ENCODE results near the gene ENPP3. TPM values are rescaled to one million over a fixed set of nuclear protein-coding genes. Genes with fewer than 3 reads are reported as not detected.

The ENPP3 gene
- total and polyA plus RNA-seq, 9 of the 15 experiments (the other 6 are each of a cell fraction or from before 2014, with no cell fraction given), result 14.0 to 32.8 (median 21.6) TPM

DNA sequence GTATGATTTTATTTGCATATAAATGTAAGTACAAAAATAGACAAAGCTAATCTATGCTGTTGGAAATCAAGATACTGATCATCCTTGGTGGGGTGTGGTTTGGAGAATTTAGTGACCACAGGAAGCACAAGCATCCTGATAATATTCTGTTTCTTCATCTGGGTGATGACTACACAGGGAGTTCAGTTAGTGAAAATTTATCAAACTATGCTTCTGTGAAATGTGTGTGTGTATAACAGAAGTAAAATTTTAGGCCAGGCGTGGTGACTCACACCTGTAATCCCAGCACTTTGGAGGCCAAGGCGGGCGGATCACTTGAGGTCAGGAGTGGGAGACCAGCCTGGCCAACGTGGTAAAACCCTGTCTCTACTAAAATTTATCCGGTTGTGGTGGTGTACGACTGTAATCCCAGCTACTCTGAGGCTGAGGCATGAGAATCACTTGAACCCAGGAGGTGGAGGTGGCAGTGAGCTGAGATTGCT is 20.6 kb downstream of the ENPP3 start (continued):
- peak in 1 of 2 experiments; percentile 28; a peak in 1 of 4 replicates for TF ChIP-seq TRIM24 (IDR thresholded peaks at IDR 0.05)
- TF ChIP-seq MEF2D (tag; conservative IDR thresholded peaks at IDR 0.05; ENCODE audit: low read depth), result peak; percentile 79; the same call in 1 of the 2 replicates
- peak; percentile 42; the same call in 1 of the 2 replicates for TF ChIP-seq SOX6 (IDR thresholded peaks at IDR 0.05)
- TF ChIP-seq THRA (IDR thresholded peaks at IDR 0.05), result 0 out of 2 replicates have a peak, but pooled peaks have one; percentile 32
- TF ChIP-seq RBM17 (IDR thresholded peaks at IDR 0.05; ENCODE audit: borderline replicate concordance, low read depth, low read length), result no peak
- no peak for TF ChIP-seq PCBP2 (IDR thresholded peaks at IDR 0.05; ENCODE audit: low read depth, low read length, poor library complexity, severe bottlenecking)
- TF ChIP-seq SMAD4 (CRISPR knock-in tag; conservative IDR thresholded peaks at IDR 0.05), result 0 out of 2 replicates have a peak, but pooled peaks have one; percentile 32
- peak; percentile 52; the same call in 1 of the 2 replicates for TF ChIP-seq RNF2 (IDR thresholded peaks at IDR 0.05)
- TF ChIP-seq FOXJ3 (CRISPR knock-in tag; IDR thresholded peaks at IDR 0.05), result no peak
- TF ChIP-seq TCF7L2 (IDR thresholded peaks at IDR 0.05; ENCODE audit: low read depth, low read length), result no peak
- TF ChIP-seq BRF1 (IDR thresholded peaks at IDR 0.05; ENCODE audit: borderline replicate concordance, extremely low read depth, insufficient read length), result no peak
- no peak for TF ChIP-seq ZFPM2 (CRISPR knock-in tag; IDR thresholded peaks at IDR 0.05)
- TF ChIP-seq ZNF644 (tag; IDR thresholded peaks at IDR 0.05; ENCODE audit: low read depth), result no peak
- TF ChIP-seq POLR2H (tag; IDR thresholded peaks at IDR 0.05; ENCODE audit: low read depth), result no peak
- TF ChIP-seq, protein P1, sequence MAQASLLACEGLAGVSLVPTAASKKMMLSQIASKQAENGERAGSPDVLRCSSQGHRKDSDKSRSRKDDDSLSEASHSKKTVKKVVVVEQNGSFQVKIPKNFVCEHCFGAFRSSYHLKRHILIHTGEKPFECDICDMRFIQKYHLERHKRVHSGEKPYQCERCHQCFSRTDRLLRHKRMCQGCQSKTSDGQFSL (CRISPR knock-in tag; IDR thresholded peaks at IDR 0.05), result no peak
- TF ChIP-seq, protein P1 (tag; IDR thresholded peaks at IDR 0.05), result no peak
- TF ChIP-seq MAX (CRISPR knock-in tag; IDR thresholded peaks at IDR 0.05), result no peak
- no peak for TF ChIP-seq POLR3A (IDR thresholded peaks at IDR 0.05; ENCODE audit: borderline replicate concordance, extremely low read depth, insufficient read depth, insufficient read length)
- no peak for TF ChIP-seq ZNF780A (CRISPR knock-in tag; IDR thresholded peaks at IDR 0.05)
- TF ChIP-seq MEIS2 (IDR thresholded peaks at IDR 0.05; ENCODE audit: partially characterized antibody), result peak; percentile 10
- TF ChIP-seq KDM4B (IDR thresholded peaks at IDR 0.05; ENCODE audit: borderline replicate concordance in 2 of 2, low read depth in 1 of 2), result no peak
- TF ChIP-seq, protein P2, sequence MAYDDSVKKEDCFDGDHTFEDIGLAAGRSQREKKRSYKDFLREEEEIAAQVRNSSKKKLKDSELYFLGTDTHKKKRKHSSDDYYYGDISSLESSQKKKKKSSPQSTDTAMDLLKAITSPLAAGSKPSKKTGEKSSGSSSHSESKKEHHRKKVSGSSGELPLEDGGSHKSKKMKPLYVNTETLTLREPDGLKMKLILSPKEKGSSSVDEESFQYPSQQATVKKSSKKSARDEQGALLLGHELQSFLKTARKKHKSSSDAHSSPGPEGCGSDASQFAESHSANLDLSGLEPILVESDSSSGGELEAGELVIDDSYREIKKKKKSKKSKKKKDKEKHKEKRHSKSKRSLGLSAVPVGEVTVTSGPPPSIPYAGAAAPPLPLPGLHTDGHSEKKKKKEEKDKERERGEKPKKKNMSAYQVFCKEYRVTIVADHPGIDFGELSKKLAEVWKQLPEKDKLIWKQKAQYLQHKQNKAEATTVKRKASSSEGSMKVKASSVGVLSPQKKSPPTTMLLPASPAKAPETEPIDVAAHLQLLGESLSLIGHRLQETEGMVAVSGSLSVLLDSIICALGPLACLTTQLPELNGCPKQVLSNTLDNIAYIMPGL (CRISPR knock-in tag; IDR thresholded peaks at IDR 0.05), result no peak
- TF ChIP-seq NR3C1 (CRISPR knock-in tag; IDR thresholded peaks at IDR 0.05), result no peak
- TF ChIP-seq ZNF589 (CRISPR knock-in tag; IDR thresholded peaks at IDR 0.05; ENCODE audit: low read depth), result no peak
